GM23338 (cell line): ENCODE measurements around the gene DRC3.

Experiments used
- EZH2 ChIP-seq: fragments of 200-600 bp; sonication (generic); IDR thresholded peaks from one replicate; pipeline ENCODE4 v1.8.0; 2017; ENCODE audit warnings: antibody characterized with exemption, mild to moderate bottlenecking, low read depth; ENCODE audit not compliant: unreplicated experiment
- TF ChIP-seq, protein P1 (sequence below), 2 experiments: fragments of 200-600 bp in 1 of 2; sonication (generic) in 1 of 2; conservative IDR thresholded peaks; 2 replicates each; pipeline versions ENCODE4 v1.5.1 to v1.6.1; 2016 to 2017; ENCODE audit warnings: antibody characterized with exemption in 2 of 2, low read depth in 2 of 2, mild to moderate bottlenecking in 2 of 2, moderate library complexity in 1 of 2
- TF ChIP-seq, protein P2 (sequence below): IDR thresholded peaks from one replicate; pipeline ENCODE4 v1.6.1; 2018; ENCODE audit warnings: antibody characterized with exemption; ENCODE audit not compliant: unreplicated experiment

DNA sequence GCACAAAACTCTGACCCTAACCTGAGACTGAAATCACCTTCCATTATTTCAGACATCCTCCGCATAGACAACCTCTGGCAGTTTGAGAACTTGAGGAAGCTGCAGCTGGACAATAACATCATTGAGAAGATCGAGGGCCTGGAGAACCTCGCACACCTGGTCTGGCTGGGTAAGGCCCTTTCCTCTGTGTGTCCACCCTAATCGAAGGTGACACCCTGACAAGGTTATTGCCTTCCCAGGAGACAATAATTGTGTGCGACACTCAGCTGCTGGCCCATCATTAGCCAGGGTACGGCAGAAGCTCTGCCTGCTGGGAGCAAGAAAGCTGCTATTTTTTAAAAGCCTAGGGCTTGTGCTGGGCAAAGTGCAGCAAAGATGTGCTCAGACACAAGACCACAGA is 11.1 kb downstream of the DRC3 start:
- TF ChIP-seq, protein P1, sequence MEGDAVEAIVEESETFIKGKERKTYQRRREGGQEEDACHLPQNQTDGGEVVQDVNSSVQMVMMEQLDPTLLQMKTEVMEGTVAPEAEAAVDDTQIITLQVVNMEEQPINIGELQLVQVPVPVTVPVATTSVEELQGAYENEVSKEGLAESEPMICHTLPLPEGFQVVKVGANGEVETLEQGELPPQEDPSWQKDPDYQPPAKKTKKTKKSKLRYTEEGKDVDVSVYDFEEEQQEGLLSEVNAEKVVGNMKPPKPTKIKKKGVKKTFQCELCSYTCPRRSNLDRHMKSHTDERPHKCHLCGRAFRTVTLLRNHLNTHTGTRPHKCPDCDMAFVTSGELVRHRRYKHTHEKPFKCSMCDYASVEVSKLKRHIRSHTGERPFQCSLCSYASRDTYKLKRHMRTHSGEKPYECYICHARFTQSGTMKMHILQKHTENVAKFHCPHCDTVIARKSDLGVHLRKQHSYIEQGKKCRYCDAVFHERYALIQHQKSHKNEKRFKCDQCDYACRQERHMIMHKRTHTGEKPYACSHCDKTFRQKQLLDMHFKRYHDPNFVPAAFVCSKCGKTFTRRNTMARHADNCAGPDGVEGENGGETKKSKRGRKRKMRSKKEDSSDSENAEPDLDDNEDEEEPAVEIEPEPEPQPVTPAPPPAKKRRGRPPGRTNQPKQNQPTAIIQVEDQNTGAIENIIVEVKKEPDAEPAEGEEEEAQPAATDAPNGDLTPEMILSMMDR (conservative IDR thresholded peaks at IDR 0.05; ENCODE audit: low read depth in 2 of 2), result no peak
- TF ChIP-seq EZH2, result no peak
- TF ChIP-seq, protein P2, sequence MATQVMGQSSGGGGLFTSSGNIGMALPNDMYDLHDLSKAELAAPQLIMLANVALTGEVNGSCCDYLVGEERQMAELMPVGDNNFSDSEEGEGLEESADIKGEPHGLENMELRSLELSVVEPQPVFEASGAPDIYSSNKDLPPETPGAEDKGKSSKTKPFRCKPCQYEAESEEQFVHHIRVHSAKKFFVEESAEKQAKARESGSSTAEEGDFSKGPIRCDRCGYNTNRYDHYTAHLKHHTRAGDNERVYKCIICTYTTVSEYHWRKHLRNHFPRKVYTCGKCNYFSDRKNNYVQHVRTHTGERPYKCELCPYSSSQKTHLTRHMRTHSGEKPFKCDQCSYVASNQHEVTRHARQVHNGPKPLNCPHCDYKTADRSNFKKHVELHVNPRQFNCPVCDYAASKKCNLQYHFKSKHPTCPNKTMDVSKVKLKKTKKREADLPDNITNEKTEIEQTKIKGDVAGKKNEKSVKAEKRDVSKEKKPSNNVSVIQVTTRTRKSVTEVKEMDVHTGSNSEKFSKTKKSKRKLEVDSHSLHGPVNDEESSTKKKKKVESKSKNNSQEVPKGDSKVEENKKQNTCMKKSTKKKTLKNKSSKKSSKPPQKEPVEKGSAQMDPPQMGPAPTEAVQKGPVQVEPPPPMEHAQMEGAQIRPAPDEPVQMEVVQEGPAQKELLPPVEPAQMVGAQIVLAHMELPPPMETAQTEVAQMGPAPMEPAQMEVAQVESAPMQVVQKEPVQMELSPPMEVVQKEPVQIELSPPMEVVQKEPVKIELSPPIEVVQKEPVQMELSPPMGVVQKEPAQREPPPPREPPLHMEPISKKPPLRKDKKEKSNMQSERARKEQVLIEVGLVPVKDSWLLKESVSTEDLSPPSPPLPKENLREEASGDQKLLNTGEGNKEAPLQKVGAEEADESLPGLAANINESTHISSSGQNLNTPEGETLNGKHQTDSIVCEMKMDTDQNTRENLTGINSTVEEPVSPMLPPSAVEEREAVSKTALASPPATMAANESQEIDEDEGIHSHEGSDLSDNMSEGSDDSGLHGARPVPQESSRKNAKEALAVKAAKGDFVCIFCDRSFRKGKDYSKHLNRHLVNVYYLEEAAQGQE, result no peak
